Activated CD8-positive, alpha-beta memory T cell treated with anti-CD3 and anti-CD28 coated beads, Interleukin-2, amount 50 U/mL, for 48 hours (primary cell): ENCODE measurements around the gene TNRC6C.

Source experiments
- DNase-seq: peaks from one replicate; pipeline ENCODE4 v3.0.0-alpha.2; 2020

The TNRC6C gene

DNA sequence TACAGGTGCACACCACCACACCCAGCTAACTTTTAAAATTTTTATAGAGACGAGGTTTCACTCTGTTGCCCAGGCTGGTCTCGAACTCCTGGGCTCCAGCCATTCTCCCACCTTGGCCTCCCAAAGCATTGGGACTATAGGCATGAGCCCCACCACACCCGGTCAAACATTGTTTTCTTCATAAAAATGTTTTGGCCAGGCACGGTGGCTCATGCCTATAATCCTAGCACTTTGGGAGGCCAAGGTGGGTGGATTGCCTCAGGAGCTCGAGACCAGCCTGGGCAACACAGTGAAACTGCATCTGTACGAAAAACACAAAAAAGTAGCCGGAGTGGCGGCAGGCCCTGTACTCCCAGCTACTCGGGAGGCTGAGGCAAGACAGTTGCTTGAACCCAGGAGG lies 157.9 kb downstream of the TNRC6C start:
- DNase-seq = no peak

DNA sequence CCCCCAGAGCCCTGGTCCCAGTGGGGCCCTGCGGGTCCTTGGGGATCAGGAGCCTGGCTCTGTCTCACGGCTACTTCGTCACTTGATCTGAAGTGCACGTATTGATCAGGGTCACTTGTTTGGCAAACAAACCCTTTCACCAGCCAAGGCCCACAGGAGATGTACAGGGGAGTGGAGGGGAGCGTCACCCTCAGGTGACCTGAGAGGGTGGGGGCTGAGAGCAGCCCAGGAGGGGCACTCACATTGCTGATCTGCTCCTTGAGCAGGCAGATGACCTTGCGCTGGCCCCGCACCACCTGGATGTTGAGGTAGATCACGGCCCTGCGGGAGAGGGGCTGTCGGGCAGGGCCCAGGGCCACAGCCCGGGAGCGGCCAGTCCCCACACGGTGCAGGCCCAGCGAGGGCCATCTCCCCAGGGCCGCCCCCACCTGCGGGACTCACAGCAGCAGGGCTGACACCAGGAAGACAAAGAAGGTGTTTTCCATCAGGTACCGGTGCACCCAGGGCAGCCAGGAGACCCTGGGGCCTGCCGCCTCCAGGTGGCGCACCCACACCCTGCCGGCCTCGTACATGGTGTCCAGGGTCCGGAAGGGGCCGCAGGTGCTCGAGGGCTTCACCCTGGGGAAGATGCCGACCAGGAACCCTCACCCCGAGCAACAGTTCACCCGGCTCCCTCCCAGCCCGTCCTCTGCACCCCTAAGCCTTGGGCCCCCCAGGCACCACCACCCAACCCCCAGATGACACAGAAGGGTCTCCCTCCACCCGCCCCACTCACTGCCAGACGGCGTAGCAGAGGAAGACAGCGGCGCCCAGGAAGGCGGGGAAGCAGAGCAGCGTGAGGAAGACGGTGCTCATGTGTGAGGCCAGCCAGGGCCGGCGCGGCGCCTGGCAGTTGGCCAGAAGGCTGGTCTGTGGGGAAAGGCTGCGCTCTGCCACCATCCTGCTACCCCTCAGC lies 158.8 kb downstream of the TNRC6C start:
- DNase-seq = peak; percentile 63

DNA sequence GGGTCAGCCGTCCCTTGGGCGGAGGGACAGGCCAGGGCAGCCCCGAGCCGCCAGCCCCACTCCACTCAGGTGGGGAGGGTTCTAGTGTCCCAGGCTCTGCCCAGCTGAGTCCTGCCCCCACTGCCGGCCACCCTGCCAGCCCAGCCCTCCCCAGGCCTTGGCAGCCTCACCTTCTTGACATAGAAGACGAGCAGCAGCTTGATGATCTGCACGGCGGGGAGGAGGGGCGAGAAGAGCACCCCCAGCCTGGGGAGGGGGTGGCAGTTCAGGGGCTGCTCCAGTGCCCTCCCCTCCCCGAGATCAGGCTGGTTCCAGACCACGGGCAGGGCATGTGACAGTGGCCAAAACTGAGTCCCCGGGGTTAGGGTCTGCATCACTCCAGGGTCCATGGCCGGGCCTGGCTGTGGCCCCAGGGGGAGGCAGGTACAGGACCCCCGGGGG lies 160.3 kb downstream of the TNRC6C start:
- DNase-seq = no peak

DNA sequence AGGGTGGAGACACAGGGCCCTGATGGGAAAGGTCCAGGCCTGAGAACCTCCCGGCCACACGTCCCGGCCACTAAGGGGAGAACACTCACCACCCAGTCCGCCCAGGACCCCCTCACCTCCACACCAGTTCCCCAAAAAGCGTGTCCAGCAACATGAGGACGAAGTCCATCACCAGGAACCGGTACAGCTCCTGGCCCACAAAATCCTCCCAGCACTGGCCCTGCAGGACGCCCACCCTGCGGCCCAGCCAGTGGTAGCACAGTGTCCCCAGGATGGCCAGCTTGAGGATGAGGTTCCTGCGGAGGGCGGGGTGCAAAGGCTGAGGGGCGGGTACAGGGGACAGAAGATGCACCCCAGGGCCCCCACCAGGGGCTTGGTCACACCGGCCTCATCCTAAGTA lies 162.0 kb downstream of the TNRC6C start:
- no peak for DNase-seq

DNA sequence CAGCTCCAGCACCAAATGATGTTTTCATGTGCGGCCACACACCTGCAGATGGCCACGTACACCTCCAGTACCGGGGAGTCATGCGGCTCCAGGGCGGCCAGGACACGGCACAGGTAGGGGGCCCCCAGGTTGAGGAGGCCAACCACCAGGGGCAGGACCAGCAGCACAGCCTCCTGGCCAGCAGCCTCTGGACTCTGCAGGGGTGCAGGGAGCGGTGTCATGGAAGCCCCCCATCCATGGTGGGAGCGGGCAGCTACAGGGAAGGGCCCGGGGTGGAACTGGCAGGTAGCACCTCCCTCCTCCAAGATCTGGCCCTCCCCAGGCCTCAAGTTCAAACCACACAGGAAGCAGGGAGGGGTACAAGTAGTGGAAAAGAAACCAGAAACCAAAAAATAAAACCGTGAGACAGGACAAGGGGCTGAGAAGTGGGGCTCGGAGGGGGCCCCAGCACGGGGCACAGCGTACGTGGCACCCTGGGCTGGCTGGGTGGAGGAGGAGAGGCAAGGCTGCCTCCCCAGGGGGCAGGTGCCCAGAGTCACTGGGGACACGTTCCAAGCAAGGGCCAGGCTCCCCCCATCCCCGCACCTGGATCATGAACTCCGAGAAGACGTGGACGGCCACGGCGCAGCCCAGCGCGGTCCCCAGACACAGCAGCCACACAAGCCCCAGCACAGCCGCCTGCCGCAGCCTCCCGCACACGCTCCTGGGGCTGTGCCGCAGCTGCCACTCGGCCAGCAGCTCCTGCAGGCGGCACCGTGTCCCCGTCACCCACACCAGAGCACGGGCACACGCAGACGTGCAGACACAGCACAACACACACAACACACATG lies 162.7 kb downstream of the TNRC6C start:
- DNase-seq = peak; percentile 71

DNA sequence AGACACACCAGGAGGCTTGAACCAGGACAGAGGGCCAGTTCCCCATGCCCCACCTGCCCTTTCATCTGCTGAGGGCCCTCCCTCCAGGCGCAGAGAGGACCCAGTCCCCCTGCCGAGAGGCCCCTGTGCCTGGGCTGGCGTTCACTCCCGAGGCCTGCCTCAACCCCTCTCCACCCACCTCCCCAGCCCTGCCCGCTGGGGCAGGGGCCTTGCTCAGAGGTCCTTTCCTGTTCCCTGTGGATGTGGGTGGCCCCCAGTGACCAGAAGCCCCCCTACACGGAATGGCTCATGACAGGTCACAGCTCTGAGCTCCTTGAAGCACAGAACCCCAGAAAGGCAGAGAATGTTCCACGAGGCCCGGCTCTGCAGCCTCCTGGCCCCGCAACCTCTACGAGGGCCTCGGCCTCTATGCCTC lies 163.3 kb downstream of the TNRC6C start:
- peak; percentile 64 for DNase-seq

DNA sequence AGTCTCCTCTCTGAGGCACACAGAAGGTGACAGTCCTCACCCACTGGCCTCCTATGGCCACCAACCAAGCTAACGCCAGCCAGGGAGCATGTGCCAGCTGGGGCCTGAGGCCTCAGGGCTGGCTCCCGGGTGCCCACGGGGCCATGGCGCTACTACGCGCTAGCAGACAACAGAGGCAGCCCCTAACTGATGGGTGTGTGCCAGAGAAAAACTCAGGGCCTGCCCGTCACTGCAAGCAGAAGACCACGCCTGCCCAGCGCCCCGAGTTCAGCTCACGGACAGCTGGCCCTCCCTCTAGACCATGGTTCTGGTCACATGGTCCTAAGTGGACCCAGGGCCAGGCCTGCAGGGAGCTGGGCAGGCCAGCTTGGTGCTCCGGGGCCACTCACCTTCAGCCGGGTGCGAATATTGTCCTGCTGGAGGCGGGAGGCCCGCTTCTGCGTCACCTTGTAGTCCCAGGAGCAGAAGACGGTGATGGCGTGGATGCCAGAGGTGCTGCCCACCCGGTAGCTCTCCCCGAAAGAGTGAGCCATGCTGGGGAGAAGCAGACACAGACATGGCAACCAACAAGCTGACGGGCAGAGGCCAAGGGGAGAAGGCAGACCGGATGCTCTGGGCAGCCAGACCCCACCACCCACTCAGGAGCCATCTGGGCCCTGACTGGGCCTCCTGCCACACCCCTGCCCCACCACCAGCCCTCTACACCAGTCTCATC lies 163.9 kb downstream of the TNRC6C start:
- no peak for DNase-seq

DNA sequence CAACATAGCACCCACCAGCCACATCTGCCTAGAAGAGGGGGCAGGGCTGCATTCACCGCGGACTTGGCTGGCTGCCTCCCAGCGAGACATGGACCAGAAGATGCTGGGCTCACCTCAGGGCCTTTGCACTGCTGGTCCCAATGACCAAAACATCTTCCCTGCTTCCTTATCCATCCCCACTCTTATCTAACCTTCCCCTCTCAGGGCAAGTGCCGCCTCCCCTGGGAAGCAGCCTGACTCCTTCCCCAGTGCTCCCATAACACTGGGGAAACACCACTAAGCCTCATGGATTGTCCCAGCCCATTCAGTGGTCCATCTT lies 164.4 kb downstream of the TNRC6C start:
- DNase-seq = no peak

DNA sequence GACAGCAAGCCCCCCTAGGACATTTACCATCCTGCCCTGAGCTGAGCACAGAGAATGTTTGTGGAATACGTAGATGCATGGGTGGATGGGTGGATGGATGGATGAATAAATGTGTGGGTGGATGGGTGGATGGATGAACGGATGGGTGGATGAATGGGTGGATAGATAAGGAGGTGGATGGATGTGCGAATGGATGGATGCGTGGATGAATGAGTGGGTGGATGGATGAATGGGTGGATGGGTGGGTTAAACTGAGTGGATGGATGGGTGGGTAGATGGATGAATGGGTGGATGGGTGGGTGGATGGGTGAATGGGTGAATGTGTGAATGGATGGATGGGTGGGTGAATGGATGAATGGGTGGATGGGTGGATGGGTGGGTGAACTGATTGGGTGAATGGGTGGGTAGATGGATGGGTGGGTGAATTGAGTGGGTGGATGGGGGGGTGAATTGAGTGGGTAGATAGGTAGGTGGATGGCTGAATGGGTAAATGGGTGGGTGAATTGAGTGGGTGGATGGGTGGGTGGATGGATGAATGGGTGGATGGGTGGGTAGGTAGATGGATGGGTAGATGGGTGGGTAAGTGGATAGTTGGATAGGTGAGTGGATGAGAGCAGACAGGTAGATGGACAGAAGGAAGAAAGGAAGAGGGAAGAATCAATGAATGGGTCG lies 164.9 kb downstream of the TNRC6C start:
- DNase-seq = no peak

DNA sequence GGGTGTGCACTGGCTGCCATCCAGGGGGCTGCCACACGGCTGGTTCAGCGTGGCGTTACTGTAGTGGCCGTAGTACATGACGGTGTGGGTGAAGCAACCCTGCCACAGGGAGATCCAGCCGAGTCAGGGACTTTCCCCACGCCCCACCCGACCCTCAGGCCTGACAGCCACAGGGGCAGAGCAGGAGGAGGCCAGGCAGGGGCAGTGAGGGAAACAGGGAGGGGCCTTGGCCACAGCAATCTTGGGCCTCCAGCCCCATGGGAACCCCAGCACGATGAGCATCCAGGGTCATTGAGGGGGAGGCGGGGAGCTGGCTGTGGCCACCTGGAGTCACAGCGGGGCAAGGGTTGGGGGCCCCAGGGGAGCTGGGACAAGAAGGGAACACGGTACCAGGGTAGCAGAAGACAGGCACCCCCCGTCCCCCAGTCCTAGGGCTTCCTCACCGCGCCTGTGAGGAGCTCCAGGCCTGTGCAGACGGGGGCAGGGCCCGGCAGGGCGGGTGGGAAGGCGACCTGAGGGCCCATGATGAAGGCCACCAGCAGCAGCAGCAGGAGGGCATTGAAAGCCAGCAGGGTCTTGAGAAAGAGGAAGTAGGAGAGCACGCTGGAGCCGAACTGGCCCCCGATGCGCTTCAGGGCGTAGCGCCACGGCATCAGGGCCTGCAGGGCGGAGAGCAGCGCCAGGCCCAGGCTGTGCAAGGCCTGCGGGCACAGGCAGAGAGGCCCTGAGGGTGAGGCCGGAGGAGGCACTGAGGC lies 165.8 kb downstream of the TNRC6C start:
- peak; percentile 64 for DNase-seq

DNA sequence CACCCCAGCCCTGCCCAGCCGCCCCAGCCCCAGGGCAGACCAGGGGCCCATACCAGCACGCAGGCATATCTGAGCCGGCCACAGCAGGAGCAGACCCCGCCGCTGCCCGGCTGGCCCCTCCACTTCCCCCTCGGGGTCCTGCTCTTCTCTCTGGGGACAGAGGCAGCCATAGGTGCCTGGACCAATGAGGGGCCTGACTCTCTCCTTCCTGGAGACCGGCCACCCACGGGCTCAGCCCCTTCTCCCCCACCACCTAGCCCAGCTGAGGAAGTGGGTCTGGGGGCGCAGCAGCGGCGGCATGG lies 166.3 kb downstream of the TNRC6C start:
- DNase-seq = no peak

DNA sequence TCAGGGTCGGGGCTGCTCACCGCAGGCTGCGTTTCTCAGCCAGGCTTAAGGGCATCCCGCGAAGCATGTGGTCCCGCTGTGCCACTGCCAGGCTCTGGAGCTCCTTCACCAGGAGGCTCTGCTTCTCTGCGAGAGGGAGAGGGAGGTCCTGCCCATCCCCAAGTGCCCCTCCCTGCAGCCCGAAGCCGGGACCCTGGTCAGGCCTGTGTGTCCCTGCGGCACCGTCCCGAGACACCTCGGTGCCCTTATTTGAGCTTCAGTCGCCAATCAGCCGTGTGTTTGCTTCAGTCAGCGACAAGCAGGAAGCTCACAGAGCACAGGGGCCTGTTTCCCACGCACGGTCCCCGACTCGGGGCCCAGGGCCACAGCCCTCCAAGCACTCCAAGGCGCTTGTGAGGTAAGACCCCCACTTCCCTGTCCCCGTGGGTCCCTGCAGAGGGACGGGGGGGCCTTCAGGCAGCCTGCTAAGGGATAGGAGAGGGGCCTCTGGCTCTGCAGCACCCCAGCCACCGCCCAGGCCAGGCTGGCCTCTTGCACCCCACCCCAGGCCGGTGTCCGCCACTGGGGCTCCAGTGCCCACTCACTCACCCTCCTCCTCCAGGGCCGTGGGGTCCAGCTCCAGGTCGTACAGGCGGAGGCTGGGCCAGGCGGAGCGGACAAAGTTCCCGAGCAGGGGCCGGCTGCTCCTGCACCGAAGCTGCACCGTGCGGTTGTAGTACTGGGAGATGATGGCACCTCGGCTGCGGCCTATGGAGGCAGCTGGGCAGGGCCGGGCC lies 166.8 kb downstream of the TNRC6C start:
- DNase-seq = peak; percentile 74

DNA sequence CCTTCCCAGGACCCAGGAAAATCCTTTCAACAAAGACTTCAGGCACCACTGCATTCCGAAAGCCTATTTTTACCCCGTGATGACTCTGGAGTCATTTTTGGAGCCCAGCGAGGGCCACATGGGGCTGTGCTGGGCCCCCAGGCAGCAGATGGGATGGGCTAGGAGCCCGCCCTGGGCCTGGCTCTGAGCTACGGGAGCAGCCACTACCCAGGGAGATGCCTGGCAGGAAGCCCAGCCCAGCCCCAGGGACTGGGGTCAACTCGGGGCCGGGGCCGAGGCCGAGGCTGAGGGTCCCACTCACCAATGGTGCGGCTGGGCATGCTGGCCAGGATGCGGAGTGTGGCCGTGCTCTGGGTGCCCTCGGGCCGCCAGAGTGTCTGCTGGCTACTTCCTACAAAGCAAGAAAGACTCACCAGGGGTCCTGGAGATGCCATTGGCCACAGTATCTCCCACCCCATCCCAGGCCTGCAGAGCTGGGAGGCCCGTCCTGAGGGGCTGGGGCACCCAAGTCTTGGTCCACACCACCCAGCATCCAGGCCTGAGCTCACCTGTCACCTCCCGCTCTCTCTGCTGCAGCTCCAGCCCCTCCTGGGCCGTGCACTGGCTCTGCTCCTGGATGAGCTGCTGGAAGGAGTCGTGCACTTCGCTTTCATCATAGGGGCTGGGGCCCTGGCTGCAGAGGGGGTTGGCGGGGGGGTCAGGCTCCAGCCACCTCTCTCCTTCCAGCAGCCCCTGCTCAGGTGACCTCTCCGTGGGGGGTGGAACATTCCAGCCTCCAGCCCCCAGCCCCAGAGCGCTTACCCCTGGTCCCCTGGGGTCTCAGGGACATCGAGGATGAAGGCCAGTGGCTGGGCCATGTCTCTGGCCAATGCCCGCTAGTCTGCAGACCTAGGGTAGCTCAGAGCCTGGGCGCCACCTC lies 167.7 kb downstream of the TNRC6C start:
- peak; percentile 56 for DNase-seq

DNA sequence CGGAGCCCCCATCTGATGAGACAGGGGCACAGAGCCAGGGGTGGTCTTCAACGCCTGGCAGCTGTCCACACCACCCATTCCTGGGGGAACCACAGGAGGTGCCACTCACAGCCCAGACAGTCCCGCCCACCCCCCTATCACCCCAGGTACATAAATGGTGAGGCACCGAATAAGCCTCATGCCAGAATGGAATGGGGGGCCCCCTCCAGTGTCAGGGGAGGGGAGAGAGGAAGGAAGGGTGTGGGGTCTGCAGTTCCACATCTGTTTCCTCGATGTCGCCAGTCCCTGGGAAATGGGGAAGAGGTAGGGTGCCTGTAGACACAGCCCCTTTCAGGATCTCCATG lies 168.4 kb downstream of the TNRC6C start:
- DNase-seq = no peak

DNA sequence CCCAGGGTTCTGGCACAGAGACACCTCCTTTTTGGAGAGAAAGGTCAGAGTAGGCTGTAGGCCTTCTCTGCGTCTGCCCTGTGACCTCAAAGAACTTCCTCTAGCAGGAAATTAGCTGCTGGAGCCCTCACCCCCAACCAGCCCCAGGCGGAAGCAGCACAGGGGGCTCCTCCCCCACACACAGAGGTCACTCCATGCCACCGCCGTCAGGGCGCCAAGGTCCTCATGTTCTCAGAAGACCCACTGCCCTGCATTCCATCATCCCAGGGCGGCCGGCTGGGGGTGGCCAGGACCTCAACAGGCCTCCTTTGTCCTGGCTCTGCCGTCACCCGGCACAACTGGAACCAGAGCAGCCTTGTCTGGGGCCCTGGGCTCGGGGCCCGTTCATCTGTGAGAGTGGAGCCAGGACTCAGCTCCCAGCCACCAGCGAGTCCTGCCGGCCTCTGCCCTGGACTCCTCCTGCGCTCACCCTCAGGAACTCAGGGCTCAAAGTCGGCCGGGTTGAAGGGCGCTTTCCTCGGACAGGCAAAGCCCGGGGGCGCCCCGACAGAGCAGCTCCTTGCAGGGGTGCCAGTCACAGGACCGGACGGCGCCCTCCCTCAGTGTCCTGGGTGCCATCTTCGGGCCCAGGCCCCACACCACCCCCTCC lies 168.9 kb downstream of the TNRC6C start:
- DNase-seq = peak; percentile 80

DNA sequence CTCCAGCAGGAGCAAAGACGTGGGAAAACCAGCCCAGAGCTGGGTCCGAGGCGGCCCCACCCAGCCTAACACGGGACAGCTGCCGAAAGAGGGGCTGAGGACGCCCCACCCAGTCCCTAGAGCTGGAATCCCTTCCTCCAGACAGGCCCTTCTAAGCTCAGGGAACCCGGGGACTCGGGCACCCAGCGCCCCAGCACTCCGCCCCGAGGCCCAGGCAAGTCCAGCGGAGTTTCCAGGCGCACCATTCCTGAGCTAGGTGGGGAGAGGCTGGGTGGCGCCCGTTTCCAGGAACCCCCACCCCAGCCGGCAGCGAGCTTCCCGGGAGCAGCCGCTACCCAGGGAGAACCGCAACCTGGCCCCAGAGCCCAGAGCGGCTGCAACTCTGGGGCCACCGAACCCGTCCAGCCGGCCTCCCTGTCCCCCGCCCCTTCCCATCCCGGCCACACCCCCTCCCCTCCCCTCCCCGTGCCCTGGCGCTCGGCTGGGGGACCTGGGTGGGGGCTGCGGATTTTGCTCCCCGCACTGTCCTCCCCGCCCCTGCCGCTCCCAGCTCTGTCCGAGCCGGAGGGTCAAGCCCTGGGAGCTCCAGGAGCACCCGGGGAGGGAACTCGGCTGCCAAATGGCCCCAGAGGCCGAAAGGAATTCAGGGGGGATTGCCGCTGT lies 169.5 kb downstream of the TNRC6C start:
- no peak for DNase-seq

DNA sequence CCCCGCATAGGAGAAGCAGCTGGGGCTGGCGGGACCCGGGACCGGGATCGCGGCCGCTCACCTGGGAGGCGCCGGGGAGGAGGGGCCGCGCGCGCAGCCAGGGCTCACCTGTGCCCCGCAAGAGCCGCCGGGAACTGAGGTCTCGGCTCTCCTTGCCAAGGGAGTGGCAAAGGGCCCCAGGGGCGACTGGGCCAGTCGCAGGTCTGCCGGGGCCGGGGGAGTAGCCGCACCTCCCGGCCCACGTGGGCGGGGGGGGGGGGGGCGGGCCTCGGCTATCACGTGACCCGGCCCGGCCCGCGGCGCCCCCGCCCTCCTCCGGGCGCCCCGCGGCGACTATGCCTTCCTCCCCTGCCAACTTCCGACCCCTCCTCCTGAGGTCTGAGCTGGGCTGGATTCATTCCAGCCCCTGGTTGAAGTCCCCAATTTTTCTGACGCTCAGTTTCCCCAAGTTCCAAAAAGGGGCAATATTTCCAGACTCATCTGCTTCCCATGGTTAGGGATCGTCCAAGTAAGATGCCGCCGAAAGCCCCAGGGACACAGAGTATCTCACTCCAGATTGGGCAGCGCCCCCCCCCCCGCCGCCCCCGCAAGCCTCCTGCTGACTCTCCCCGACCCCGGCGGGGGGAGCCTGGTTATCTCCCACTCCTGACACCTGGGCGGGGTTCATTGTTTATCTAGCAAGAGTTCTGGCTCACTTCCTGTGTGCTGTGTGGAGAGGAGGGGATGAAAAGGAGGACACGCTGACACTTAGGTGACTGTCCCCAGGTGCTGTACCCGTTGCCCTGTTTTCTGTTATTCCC lies 170.2 kb downstream of the TNRC6C start, which contains the start of gene TMC6:
TMC6 (minus strand) TSS at position 205 of the 800 bp plus-strand sequence. CDS start 1,923 bp downstream, outside the sequence.
- DNase-seq = peak; percentile 80
